Mammary epithelial cell (primary cell): ENCODE data around the gene RFX7.

Experiments
- EZH2 ChIP-seq: IDR thresholded peaks from 2 replicates; pipeline ENCODE4 v1.6.1; 2012; ENCODE audit warnings: low read length, inconsistent platforms, borderline replicate concordance
- TF ChIP-seq, protein P1 (sequence below), 2 donors: IDR thresholded peaks in 1 of 2; conservative IDR thresholded peaks in 1 of 2; 2 replicates each; pipeline ENCODE4 v1.5.1; 2011 to 2012; ENCODE audit warnings: inconsistent platforms in 2 of 2, low read length in 2 of 2, mild to moderate bottlenecking in 2 of 2, control low read depth in 1 of 2, low read depth in 1 of 2; ENCODE audit not compliant: insufficient read depth in 1 of 2; ENCODE audit errors: extremely low read depth in 1 of 2

- TF ChIP-seq, protein P1, sequence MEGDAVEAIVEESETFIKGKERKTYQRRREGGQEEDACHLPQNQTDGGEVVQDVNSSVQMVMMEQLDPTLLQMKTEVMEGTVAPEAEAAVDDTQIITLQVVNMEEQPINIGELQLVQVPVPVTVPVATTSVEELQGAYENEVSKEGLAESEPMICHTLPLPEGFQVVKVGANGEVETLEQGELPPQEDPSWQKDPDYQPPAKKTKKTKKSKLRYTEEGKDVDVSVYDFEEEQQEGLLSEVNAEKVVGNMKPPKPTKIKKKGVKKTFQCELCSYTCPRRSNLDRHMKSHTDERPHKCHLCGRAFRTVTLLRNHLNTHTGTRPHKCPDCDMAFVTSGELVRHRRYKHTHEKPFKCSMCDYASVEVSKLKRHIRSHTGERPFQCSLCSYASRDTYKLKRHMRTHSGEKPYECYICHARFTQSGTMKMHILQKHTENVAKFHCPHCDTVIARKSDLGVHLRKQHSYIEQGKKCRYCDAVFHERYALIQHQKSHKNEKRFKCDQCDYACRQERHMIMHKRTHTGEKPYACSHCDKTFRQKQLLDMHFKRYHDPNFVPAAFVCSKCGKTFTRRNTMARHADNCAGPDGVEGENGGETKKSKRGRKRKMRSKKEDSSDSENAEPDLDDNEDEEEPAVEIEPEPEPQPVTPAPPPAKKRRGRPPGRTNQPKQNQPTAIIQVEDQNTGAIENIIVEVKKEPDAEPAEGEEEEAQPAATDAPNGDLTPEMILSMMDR (conservative IDR thresholded peaks at IDR 0.05 in 1 of 2, IDR thresholded peaks at IDR 0.05 in 1 of 2; ENCODE audit: extremely low read depth in 1 of 2, insufficient read depth in 1 of 2, low read depth in 1 of 2, low read length in 2 of 2) = no peak
- TF ChIP-seq EZH2 = no peak
These were observed 37.5 kb upstream of the RFX7 start for GRCh38 chr15:56281145-56281544.
